ENCODE measurements around the gene SGMS1.

Gene SGMS1

DNA sequence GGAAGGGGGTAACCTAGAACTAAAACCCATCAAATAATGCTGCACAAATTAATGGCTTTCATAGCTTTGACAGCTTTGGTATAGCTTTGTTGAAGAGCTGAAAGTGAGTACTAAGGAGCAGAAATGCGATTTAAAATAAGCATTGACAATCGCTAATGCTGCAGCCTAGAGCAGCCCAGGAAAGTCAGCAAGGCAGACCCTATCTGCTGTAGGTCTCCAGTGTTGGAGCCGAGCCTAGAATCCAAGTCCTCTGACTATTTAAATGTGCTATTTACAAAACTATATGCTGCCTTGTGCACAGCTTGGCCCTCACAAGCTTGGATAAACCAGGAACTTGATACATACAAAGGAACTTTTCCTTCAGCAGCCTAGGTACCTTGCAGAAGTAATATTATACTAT lies 307.6 kb downstream of the SGMS1 start:
- H3K4me1 Mint-ChIP-seq, result no peaks in the 10 kb centered on the region
- no peak overlapping the region for H3K4me3 Mint-ChIP-seq
- H3K27ac Mint-ChIP-seq, result no peak overlapping the region
- H3K27me3 Mint-ChIP-seq (ENCODE audit: low read depth), result no peaks in the 10 kb centered on the region
- H3K36me3 Mint-ChIP-seq (ENCODE audit: low read depth), result peaks cover 10% of the 10 kb centered on the region
- TF ChIP-seq, protein P1, sequence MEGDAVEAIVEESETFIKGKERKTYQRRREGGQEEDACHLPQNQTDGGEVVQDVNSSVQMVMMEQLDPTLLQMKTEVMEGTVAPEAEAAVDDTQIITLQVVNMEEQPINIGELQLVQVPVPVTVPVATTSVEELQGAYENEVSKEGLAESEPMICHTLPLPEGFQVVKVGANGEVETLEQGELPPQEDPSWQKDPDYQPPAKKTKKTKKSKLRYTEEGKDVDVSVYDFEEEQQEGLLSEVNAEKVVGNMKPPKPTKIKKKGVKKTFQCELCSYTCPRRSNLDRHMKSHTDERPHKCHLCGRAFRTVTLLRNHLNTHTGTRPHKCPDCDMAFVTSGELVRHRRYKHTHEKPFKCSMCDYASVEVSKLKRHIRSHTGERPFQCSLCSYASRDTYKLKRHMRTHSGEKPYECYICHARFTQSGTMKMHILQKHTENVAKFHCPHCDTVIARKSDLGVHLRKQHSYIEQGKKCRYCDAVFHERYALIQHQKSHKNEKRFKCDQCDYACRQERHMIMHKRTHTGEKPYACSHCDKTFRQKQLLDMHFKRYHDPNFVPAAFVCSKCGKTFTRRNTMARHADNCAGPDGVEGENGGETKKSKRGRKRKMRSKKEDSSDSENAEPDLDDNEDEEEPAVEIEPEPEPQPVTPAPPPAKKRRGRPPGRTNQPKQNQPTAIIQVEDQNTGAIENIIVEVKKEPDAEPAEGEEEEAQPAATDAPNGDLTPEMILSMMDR (IDR thresholded peaks at IDR 0.05; ENCODE audit: unreplicated experiment in 3 of 3), result no peak
- no peaks in the 10 kb centered on the region for H3K9me3 Mint-ChIP-seq

DNA sequence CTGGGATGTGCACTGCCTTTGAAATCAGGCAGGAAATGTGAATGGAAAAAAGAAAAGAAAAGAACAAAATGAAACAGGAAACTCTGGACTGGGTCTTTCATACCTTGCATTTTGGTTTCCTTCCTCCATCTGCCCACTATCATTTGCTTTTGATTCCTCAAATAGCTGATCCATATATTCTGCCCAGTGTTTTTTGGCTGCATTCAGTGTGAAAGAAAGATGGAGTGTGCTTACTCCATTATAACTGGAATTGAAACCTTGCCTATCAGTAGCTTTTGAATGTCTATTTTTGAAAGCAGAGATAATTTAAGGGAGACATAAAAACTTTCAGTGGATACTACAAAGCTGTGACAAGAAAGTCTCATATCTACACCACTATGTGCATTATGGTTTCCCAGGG lies 308.3 kb downstream of the SGMS1 start:
- Mint-ChIP-seq H3K4me3 (no peak overlapping the region), H3K9me3 (no peaks in the 10 kb centered on the region), H3K27me3 (ENCODE audit: low read depth) (no peaks in the 10 kb centered on the region), H3K36me3 (ENCODE audit: low read depth) (peaks cover 14% of the 10 kb centered on the region), H3K4me1 (no peaks in the 10 kb centered on the region), H3K27ac (no peak overlapping the region)
- TF ChIP-seq, protein P1 (IDR thresholded peaks at IDR 0.05; ENCODE audit: unreplicated experiment in 3 of 3), result no peak

DNA sequence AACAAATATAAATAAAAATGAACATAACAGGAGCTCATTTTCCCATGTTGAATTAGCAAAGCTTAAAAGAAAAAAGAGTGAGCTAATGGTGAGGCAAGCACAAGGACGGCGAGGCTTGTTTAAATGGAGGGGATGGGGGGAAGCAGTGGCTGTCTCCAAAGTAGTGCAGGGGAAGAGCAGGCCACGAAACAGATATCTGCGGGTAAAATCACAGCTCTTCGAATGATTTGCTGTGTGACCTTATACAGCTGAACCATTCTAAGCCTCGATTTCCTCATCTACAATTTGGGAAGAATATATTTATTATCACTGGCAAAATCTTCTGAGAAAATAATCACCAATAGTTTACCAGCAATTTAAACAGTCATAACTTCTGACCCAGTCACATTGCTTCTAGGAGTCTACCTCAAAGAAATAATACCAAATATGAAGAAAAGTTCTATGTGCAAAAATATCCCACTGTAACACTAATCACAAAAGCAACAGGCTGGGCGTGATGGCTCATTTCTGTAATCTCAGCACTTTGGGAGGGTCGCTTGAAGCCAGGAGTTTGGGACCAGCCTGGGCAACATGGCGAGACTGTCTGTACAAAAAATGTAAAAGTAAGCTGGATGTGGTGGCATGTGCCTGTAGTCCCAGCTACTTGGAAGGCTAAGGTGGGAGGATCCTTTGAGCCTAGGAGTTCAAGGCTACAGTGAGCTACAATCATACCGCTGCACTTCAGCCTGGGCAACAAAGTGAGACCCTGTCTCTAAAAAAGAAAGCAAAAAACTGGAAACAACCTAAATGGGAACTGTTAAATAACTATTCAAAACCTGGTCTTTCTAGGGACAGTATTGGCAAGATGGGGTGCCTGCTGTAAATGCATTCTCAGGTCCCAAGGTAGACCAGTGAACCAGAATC lies 309.3 kb downstream of the SGMS1 start:
- H3K27ac Mint-ChIP-seq, result no peak overlapping the region
- no peak overlapping the region for H3K4me3 Mint-ChIP-seq
- H3K9me3 Mint-ChIP-seq, result no peaks in the 10 kb centered on the region
- TF ChIP-seq, protein P1 (IDR thresholded peaks at IDR 0.05; ENCODE audit: unreplicated experiment in 3 of 3), result no peak
- H3K36me3 Mint-ChIP-seq (ENCODE audit: low read depth), result peaks cover 19% of the 10 kb centered on the region
- H3K27me3 Mint-ChIP-seq (ENCODE audit: low read depth), result no peaks in the 10 kb centered on the region
- no peaks in the 10 kb centered on the region for H3K4me1 Mint-ChIP-seq

DNA sequence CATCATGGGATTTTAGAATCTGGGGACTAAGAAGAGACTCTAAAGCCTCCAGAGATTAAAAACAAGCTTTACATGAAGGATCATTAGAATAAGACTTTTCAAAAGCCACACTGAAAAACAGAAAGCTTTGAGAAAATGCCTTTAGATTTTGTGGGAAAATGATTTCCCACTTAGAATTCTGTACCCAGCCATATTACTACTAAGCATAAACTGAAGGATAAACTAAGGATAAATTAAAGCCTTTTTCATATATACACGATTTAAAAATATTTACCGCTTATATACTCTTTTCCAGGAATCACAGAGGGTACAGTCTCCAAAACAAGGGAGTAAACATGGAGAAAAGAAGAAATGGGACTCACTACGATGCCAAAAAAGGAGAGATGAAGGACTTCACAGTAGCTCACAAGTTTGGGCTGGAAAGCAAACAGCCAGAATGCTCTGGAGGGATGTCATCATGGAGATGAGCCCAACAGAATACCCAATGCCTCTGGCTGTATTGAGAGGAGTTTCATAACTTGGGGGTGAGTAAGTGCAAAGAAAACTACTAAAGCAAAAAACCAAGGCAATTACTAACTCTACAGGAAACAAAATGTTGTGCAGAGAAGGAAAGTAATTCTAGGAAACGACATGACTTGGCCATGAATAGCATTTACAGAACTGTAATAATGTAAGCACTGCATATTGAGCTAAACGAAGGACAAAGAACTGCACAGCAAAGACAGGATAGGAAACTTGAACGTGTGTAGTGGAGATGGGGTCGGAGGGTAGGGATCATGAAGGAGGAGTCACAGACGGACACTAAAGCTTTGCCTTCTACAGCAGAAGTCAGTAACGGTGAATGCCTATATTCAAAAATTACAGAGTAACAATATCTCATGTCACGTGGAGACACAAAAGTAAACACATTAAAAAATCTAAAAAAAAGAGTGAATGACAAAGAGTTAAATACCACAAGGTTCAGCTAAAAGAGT lies 311.0 kb downstream of the SGMS1 start:
- no peak overlapping the region for H3K4me3 Mint-ChIP-seq
- H3K27me3 Mint-ChIP-seq (ENCODE audit: low read depth), result no peaks in the 10 kb centered on the region
- H3K4me1 Mint-ChIP-seq, result no peaks in the 10 kb centered on the region
- no peaks in the 10 kb centered on the region for H3K9me3 Mint-ChIP-seq
- TF ChIP-seq, protein P1 (IDR thresholded peaks at IDR 0.05; ENCODE audit: unreplicated experiment in 3 of 3), result no peak
- H3K36me3 Mint-ChIP-seq (ENCODE audit: low read depth), result peaks cover 19% of the 10 kb centered on the region
- H3K27ac Mint-ChIP-seq, result no peak overlapping the region

DNA sequence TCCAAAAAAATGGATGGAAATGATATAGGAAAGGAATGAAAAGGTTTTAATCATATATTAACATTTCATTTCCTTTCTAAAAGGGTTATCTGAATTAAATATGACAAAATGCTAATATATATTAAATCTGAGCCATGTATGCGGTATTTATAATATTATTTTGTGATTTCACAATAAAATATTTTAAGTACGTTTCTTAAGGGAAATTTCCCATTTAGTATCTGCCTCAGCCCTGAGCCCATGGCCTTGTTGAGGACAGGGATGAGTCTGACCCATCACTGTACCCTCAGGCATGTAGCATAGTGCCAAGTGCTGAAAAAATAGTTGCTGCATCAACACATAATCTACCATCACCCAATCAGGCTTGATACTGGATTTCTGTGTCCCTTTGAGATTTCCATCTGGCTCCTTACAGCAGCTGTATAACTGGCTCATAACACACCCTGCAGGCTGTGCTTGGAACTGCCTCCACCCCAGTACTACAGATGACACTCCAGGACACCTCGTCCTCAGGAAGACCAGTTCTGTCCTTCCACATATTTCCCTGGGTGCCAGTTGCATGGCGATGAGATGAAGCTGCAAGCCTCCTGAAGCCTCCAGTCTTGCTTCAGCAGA lies 313.1 kb downstream of the SGMS1 start:
- H3K27me3 Mint-ChIP-seq (ENCODE audit: low read depth), result no peaks in the 10 kb centered on the region
- H3K4me3 Mint-ChIP-seq, result no peak overlapping the region
- no peak overlapping the region for H3K27ac Mint-ChIP-seq
- no peaks in the 10 kb centered on the region for H3K4me1 Mint-ChIP-seq
- peaks cover 19% of the 10 kb centered on the region for H3K36me3 Mint-ChIP-seq (ENCODE audit: low read depth)
- no peaks in the 10 kb centered on the region for H3K9me3 Mint-ChIP-seq
- TF ChIP-seq, protein P1 (IDR thresholded peaks at IDR 0.05; ENCODE audit: unreplicated experiment in 3 of 3), result no peak
